ENCODE data around the gene PTGER3. TPM values are rescaled to one million over a fixed set of nuclear protein-coding genes. Genes with fewer than 3 reads are reported as not detected.

PTGER3 gene
- total RNA-seq, 4 donors from 2014 or later: 79.5 to 143 (median 88.6) TPM

DNA sequence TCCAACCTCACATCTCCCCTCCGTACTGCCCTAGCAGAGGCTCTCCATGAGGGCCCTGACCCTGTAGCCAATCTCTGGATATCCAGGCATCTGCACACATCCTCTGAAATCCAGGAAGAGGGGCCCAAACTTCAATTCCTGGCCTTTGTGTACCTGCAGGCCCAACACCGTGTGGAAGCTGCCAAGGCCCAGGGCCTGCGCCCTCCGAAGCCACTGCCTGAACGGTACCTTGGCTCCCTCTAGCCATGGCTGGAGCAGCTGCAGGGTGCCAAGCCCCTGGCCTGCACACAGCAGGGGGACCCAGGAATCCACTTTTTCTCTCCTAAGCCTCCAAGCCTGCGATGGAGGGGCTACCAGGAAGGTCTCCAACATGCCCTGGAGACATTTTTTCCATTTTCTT lies 84.2 kb downstream of the PTGER3 start:
- WGBS, 2 donors: 89% methylated on average over 6 of the region's 6 CpGs
- no peak overlapping the region for H3K4me3 ChIP-seq (ENCODE audit: low read depth, poor library complexity, severe bottlenecking)
- intact Hi-C loops (cut with DNase I; ENCODE audit: low total_unique reads): loop anchor here (5.0 kb wide), 1 partner anchor 1811 kb away; no protein-coding TSS in a partner anchor
- TF ChIP-seq, protein P1, sequence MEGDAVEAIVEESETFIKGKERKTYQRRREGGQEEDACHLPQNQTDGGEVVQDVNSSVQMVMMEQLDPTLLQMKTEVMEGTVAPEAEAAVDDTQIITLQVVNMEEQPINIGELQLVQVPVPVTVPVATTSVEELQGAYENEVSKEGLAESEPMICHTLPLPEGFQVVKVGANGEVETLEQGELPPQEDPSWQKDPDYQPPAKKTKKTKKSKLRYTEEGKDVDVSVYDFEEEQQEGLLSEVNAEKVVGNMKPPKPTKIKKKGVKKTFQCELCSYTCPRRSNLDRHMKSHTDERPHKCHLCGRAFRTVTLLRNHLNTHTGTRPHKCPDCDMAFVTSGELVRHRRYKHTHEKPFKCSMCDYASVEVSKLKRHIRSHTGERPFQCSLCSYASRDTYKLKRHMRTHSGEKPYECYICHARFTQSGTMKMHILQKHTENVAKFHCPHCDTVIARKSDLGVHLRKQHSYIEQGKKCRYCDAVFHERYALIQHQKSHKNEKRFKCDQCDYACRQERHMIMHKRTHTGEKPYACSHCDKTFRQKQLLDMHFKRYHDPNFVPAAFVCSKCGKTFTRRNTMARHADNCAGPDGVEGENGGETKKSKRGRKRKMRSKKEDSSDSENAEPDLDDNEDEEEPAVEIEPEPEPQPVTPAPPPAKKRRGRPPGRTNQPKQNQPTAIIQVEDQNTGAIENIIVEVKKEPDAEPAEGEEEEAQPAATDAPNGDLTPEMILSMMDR (IDR thresholded peaks at IDR 0.05): no peak
- no peak for TF ChIP-seq POLR2A (IDR thresholded peaks at IDR 0.05)
- DNase-seq (ENCODE audit: low spot score in 2 of 2): no peak

DNA sequence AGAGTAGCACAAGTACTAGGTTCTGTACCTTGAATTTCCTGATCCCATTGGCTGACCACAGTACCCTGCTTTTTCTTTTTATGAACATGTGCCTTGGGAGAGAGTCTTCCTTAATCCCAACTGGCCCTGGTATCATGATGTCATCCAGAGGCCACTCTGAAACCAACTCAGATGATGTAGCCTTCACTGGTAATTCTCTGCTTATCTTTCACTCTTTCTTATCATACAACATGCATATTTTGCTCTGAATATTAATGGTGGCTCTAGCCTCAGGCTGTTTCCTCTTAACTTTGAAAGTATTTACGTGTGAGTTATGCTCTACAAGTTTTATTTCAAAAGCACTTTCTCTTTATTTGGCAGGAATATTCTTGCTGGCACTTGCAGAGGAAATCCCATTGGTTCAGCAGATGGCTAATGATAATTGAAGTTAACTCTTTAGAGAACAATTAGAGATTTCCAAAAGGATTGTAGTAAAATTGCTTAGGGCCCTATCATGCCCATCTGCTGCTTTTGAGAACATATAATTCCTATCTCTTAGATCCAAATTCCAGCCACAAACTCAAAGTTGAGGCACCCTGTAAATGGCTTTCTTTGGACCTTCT lies 86.1 kb downstream of the PTGER3 start:
- no peak for DNase-seq (ENCODE audit: low spot score in 2 of 2)
- intact Hi-C loops (cut with DNase I; ENCODE audit: low total_unique reads): loop anchor here (5.0 kb wide), 1 partner anchor 1809 kb away; no protein-coding TSS in a partner anchor
- no peak overlapping the region for H3K4me3 ChIP-seq (ENCODE audit: low read depth, poor library complexity, severe bottlenecking)
- TF ChIP-seq, protein P1 (IDR thresholded peaks at IDR 0.05): no peak
- 20 to 33% methylated on average over 1 of the region's 1 CpG for WGBS, 2 donors

DNA sequence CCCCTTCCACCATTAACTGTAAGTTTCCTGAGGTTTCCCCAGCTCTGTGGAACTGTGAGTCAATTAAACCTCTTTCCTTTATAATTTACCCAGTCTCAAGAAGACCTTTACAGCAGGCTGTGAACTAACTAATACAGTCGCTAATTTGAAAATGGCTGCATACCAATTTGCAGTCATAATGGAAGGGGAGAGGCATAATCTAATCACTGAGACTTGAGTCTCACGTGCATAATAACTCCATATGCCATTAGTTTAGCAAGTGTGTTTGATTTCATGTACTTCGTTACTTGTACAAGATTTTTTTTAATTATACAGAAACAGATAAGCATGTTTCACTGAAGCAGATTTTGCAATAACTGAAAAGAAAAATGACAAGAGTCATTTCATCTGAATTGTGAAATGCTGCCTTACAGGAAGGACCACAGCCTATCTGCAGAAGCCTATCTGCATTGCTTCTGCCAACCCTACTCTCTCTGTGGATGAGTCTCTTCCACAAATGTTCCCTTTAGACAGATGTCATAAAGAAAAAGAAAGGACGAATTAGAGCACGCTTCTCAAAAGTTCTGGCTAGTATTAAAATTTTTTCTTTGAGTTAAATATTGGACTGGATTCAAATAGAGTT lies 99.1 kb downstream of the PTGER3 start:
- WGBS, 2 donors: 54 to 57% methylated on average over 5 of the region's 5 CpGs

DNA sequence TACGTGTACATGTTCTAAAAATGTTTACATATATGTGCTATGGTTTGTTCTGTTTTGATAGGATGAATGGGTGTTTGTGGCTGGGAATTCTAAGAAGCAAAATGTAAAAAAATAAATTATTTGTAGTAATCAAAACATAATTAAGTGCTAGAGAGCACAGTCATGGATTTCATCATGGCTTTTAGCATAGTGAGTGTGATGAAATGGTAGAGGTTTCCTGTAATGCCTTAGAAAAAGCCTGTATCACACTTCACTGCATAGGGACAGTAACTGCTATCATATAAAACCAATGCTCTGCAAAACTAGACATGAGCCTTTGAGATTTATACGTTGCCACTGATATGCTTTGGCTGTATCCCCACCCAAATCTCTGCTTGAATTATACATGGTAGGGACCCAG lies 99.8 kb downstream of the PTGER3 start:
- WGBS, 2 donors: 84 to 90% methylated on average over 2 of the region's 2 CpGs
- no peak for DNase-seq (ENCODE audit: low spot score in 2 of 2)
- TF ChIP-seq POLR2A (IDR thresholded peaks at IDR 0.05): no peak
- TF ChIP-seq, protein P1 (IDR thresholded peaks at IDR 0.05): no peak
- intact Hi-C loops (cut with DNase I; ENCODE audit: low total_unique reads): no loop called here
- no peak overlapping the region for H3K4me3 ChIP-seq (ENCODE audit: low read depth, poor library complexity, severe bottlenecking)

More for the DNA sequence above, 99.1 kb downstream of the PTGER3 start:
- H3K4me3 ChIP-seq (ENCODE audit: low read depth, poor library complexity, severe bottlenecking): no peak overlapping the region
- no peak for TF ChIP-seq POLR2A (IDR thresholded peaks at IDR 0.05)
- TF ChIP-seq, protein P1 (IDR thresholded peaks at IDR 0.05): no peak
- DNase-seq (ENCODE audit: low spot score in 2 of 2): no peak
- intact Hi-C loops (cut with DNase I; ENCODE audit: low total_unique reads): no loop called here

DNA sequence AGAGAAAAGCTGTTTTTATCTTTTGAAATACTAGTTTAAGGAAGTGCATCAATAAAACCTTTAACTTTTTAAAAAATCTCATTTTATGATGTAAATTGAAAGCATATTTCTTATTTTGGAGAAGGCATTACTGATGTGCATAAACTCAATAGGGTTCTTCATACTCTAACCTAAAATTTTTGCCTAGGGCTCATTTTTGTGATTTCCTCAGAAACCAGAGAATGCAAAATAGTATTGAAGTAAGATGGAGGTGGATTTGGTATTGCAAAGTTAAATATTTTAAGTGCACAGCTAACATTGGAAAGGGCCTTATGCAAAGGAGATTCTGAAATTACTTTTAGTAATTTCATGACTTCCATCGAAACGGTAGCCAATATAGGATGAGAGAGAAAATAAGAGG lies 101.9 kb downstream of the PTGER3 start:
- no peak for TF ChIP-seq POLR2A (IDR thresholded peaks at IDR 0.05)
- TF ChIP-seq, protein P1 (IDR thresholded peaks at IDR 0.05): no peak
- DNase-seq (ENCODE audit: low spot score in 2 of 2): no peak
- intact Hi-C loops (cut with DNase I; ENCODE audit: low total_unique reads): no loop called here
- 86 to 97% methylated on average over 2 of the region's 2 CpGs for WGBS, 2 donors
- H3K4me3 ChIP-seq (ENCODE audit: low read depth, poor library complexity, severe bottlenecking): no peak overlapping the region
